ENCODE results near the gene PDCL2.

DNA sequence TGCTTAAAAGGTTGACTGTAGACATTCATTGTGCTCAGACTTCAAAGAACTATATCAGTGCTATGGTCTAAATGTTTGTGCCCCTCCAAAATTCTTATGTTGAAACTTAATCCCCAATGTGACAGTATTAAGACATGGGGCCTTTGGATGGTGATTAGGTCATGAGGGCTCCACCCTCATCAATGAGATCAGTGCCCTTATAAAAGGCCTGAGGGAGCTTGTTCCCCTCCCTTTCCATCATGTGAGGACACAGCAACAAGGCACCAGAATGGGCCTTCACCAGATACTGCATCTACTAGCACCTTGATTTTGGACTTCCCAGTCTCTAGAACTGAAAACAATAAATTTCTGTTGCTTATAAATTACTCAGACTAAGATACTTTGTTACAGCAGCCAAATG is 73.6 kb downstream of the PDCL2 start:
- TF ChIP-seq, protein P1, sequence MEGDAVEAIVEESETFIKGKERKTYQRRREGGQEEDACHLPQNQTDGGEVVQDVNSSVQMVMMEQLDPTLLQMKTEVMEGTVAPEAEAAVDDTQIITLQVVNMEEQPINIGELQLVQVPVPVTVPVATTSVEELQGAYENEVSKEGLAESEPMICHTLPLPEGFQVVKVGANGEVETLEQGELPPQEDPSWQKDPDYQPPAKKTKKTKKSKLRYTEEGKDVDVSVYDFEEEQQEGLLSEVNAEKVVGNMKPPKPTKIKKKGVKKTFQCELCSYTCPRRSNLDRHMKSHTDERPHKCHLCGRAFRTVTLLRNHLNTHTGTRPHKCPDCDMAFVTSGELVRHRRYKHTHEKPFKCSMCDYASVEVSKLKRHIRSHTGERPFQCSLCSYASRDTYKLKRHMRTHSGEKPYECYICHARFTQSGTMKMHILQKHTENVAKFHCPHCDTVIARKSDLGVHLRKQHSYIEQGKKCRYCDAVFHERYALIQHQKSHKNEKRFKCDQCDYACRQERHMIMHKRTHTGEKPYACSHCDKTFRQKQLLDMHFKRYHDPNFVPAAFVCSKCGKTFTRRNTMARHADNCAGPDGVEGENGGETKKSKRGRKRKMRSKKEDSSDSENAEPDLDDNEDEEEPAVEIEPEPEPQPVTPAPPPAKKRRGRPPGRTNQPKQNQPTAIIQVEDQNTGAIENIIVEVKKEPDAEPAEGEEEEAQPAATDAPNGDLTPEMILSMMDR (IDR thresholded peaks at IDR 0.05; ENCODE audit: low read depth, low read length): no peak
- no peak for TF ChIP-seq EZH2phosphoT487 (IDR thresholded peaks at IDR 0.05; ENCODE audit: low read depth)
